Sigmoid colon (tissue), 7 donors: Measurements from ENCODE around the gene MRPS18B. TPM values are rescaled to one million over a fixed set of nuclear protein-coding genes. Genes with fewer than 3 reads are reported as not detected.

ENCODE experiments used
- DNase-seq: peaks from one replicate; pipeline ENCODE4 v3.0.0-alpha.2; 2019
- H3K27ac ChIP-seq, 4 donors: fragments of 200-600 bp; sonication (generic); one replicate each; pipeline ENCODE4 v1.5.1; 2016 to 2019; ENCODE audit warnings: mild to moderate bottlenecking in 1 of 4
- H3K27me3 ChIP-seq, 3 donors: fragments of 200-600 bp; sonication (generic); one replicate each; pipeline ENCODE4 v1.5.1; 2019; ENCODE audit warnings: mild to moderate bottlenecking in 1 of 3
- H3K36me3 ChIP-seq, 4 donors: fragments of 200-600 bp; sonication (generic); one replicate each; pipeline ENCODE4 v1.5.1; 2016 to 2019
- H3K4me1 ChIP-seq, 4 donors: fragments of 200-600 bp; sonication (generic); one replicate each; pipeline ENCODE4 v1.5.1; 2017 to 2019
- H3K4me3 ChIP-seq, 4 donors: fragments of 200-600 bp; sonication (generic); one replicate each; pipeline ENCODE4 v1.5.1; 2017 to 2019; ENCODE audit warnings: mild to moderate bottlenecking in 2 of 4, moderate library complexity in 1 of 4
- H3K9me3 ChIP-seq, 4 donors: fragments of 200-600 bp in 3 of 4; sonication (generic) in 3 of 4; one replicate each; pipeline versions ENCODE4 v1.5.1 to v1.6.1; 2013 to 2019
- EP300 ChIP-seq, 4 donors: sonication (generic); formaldehyde crosslinking; IDR thresholded peaks; one replicate each; pipeline ENCODE4 v1.6.1; 2017; ENCODE audit warnings: antibody characterized with exemption in 4 of 4
- POLR2A ChIP-seq, 2 donors: fragments of 450-650 bp; IDR thresholded peaks; one replicate each; pipeline ENCODE4 v1.6.1; 2016; ENCODE audit warnings: antibody characterized with exemption in 2 of 2, mild to moderate bottlenecking in 2 of 2, moderate library complexity in 2 of 2
- POLR2AphosphoS5 ChIP-seq, 4 donors: sonication (generic); formaldehyde crosslinking; IDR thresholded peaks; one replicate each; pipeline ENCODE4 v1.6.1; 2017; ENCODE audit warnings: antibody characterized with exemption in 4 of 4
- WGBS, 2 donors: extraction: QIAGEN DNeasy Blood & Tissue Kit; methylation state at CpG; one replicate each; pipeline ENCODE4 v1.1.7; 2013; 5-methylcytosine and 5-hydroxymethylcytosine counted together
- intact Hi-C: fragments of 100-400 bp; cut with DNase I; formaldehyde crosslinking; loops from one replicate; pipeline ENCODE4 v1.15.1; 2023
- polyA plus RNA-seq, 3 donors: library from polyadenylated mRNA; stranded (reverse); fragments of 200-250 nt; gene quantifications; one replicate each; pipeline ENCODE4 v1.2.3, GENCODE V29; 2013
- total RNA-seq, 4 donors: library from RNA; depleted of rRNA; stranded (reverse); fragments of >200 nt; gene quantifications; one replicate each; pipeline ENCODE4 v1.1.0, GENCODE V29; 2016
- TF ChIP-seq, protein P1 (sequence below), 4 experiments: fragments of 450-650 bp in 3 of 4; fragments of 200-600 bp in 1 of 4; IDR thresholded peaks; one replicate each; pipeline ENCODE4 v1.5.1; 2016 to 2019; ENCODE audit warnings: antibody characterized with exemption in 4 of 4, mild to moderate bottlenecking in 3 of 4, moderate library complexity in 2 of 4
- donor health status: healthy with polysubstance abuse.
- donor health status: Bipolar disorder and iron deficiency.
- donor health status: healthy.

Gene MRPS18B
- total and polyA plus RNA-seq, 7 donors = 36.3 to 81.2 (median 58.9) TPM

DNA sequence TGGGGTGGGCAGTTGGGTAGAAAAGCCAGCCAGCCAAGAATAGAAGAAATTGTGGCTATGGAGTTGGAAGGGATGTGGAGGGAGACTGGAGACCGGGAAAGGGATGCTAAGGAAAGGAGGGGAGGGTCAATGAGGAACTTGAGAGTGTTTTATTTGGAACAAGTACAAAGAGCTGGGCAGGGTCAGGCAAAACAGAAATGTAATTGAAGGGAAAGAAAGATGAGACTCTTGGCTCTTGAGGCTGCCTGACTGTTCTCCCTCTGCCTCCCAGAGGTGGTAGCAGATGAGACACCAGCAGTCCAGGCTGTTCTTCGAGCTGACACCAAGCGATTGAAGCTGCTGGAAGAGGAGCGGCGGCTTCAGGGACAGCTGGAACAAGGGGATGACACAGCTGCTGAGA, 33.7 kb upstream of the MRPS18B start:
- intact Hi-C loops = no loop called here
- no peak overlapping the region for H3K4me3 ChIP-seq
- no peaks in the 10 kb centered on the region for H3K4me1 ChIP-seq
- H3K27me3 ChIP-seq = no peaks in the 10 kb centered on the region
- H3K27ac ChIP-seq = no peak overlapping the region
- no peaks in the 10 kb centered on the region for H3K9me3 ChIP-seq
- WGBS, 2 donors = 83 to 93% methylated on average over 5 of the region's 5 CpGs
- TF ChIP-seq POLR2A (IDR thresholded peaks at IDR 0.05) = no peak
- TF ChIP-seq, protein P1, sequence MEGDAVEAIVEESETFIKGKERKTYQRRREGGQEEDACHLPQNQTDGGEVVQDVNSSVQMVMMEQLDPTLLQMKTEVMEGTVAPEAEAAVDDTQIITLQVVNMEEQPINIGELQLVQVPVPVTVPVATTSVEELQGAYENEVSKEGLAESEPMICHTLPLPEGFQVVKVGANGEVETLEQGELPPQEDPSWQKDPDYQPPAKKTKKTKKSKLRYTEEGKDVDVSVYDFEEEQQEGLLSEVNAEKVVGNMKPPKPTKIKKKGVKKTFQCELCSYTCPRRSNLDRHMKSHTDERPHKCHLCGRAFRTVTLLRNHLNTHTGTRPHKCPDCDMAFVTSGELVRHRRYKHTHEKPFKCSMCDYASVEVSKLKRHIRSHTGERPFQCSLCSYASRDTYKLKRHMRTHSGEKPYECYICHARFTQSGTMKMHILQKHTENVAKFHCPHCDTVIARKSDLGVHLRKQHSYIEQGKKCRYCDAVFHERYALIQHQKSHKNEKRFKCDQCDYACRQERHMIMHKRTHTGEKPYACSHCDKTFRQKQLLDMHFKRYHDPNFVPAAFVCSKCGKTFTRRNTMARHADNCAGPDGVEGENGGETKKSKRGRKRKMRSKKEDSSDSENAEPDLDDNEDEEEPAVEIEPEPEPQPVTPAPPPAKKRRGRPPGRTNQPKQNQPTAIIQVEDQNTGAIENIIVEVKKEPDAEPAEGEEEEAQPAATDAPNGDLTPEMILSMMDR (IDR thresholded peaks at IDR 0.05) = no peak
- TF ChIP-seq POLR2AphosphoS5 (IDR thresholded peaks at IDR 0.05) = no peak
- TF ChIP-seq EP300 (IDR thresholded peaks at IDR 0.05) = no peak
- DNase-seq = no peak
- H3K36me3 ChIP-seq = peaks cover 60 to 100% (median 91%) of the 10 kb centered on the region in 4 donors

GRCh38 chr6:30589754-30590358, 27.8 kb upstream of the MRPS18B start:
- intact Hi-C loops = no loop called here
- TF ChIP-seq POLR2A (IDR thresholded peaks at IDR 0.05) = no peak
- TF ChIP-seq, protein P1 (IDR thresholded peaks at IDR 0.05) = no peak
- no peak for TF ChIP-seq POLR2AphosphoS5 (IDR thresholded peaks at IDR 0.05)
- no peak for TF ChIP-seq EP300 (IDR thresholded peaks at IDR 0.05)
- Histone ChIP-seq H3K4me3 (no peak overlapping the region), H3K4me1 (no peaks in the 10 kb centered on the region), H3K36me3 (peaks cover 39 to 91% (median 64%) of the 10 kb centered on the region in 4 donors), H3K27me3 (no peaks in the 10 kb centered on the region), H3K9me3 (no peaks in the 10 kb centered on the region), H3K27ac (no peak overlapping the region)
- 93 to 95% methylated on average over 15 of the region's 15 CpGs for WGBS, 2 donors
- no peak for DNase-seq

GRCh38 chr6:30590509-30590908, 27.1 kb upstream of the MRPS18B start:
- Histone ChIP-seq H3K27ac (peak overlapping the region in 3 of 4 donors; percentile 18 to 55 (median 23)), H3K9me3 (no peaks in the 10 kb centered on the region), H3K36me3 (peaks cover 33 to 86% (median 59%) of the 10 kb centered on the region in 4 donors), H3K4me1 (no peaks in the 10 kb centered on the region), H3K4me3 (no peak overlapping the region), H3K27me3 (no peaks in the 10 kb centered on the region)
- TF ChIP-seq EP300 (IDR thresholded peaks at IDR 0.05) = no peak
- TF ChIP-seq POLR2A (IDR thresholded peaks at IDR 0.05) = no peak
- no peak for TF ChIP-seq POLR2AphosphoS5 (IDR thresholded peaks at IDR 0.05)
- TF ChIP-seq, protein P1 (IDR thresholded peaks at IDR 0.05) = no peak
- intact Hi-C loops = no loop called here
- 77 to 90% methylated on average over 8 of the region's 8 CpGs for WGBS, 2 donors
- no peak for DNase-seq

DNA sequence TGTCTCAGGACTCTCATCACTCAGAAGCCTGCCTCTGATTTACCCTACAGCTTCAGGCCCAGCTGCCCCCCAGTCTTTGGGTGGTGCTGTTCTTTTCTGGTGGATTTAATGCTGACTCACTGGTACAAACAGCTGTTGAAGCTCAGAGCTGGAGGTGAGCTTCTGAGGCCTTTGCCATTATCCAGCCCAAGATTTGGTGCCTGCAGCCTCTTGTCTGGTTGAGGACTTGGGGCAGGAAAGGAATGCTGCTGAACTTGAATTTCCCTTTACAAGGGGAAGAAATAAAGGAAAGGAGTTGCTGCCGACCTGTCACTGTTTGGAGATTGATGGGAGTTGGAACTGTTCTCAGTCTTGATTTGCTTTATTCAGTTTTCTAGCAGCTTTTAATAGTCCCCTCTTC, 26.6 kb upstream of the MRPS18B start:
- TF ChIP-seq POLR2AphosphoS5 (IDR thresholded peaks at IDR 0.05) = no peak
- TF ChIP-seq EP300 (IDR thresholded peaks at IDR 0.05) = no peak
- TF ChIP-seq POLR2A (IDR thresholded peaks at IDR 0.05) = no peak
- TF ChIP-seq, protein P1 (IDR thresholded peaks at IDR 0.05) = no peak
- DNase-seq = no peak
- H3K36me3 ChIP-seq = peaks cover 28 to 81% (median 54%) of the 10 kb centered on the region in 4 donors
- intact Hi-C loops = no loop called here
- no peaks in the 10 kb centered on the region for H3K9me3 ChIP-seq
- H3K27me3 ChIP-seq = no peaks in the 10 kb centered on the region
- no peaks in the 10 kb centered on the region for H3K4me1 ChIP-seq
- H3K4me3 ChIP-seq = no peak overlapping the region
- WGBS, 2 donors = 32 to 61% methylated on average over 1 of the region's 1 CpG
- H3K27ac ChIP-seq = peak overlapping the region in 3 of 4 donors; percentile 18 to 55 (median 23)

- H3K4me1 ChIP-seq = no peaks in the 10 kb centered on the region
- 98 to 100% methylated on average over 1 of the region's 1 CpG for WGBS, 2 donors
- H3K36me3 ChIP-seq = peaks cover 15 to 68% (median 41%) of the 10 kb centered on the region in 4 donors
Measured at GRCh38 chr6:30592287-30592686, 25.4 kb upstream of the MRPS18B start.

More at GRCh38 chr6:30592287-30592686, 25.4 kb upstream of the MRPS18B start:
- DNase-seq = no peak
- no peaks in the 10 kb centered on the region for H3K27me3 ChIP-seq
- no peaks in the 10 kb centered on the region for H3K9me3 ChIP-seq
- H3K27ac ChIP-seq = no peak overlapping the region
- intact Hi-C loops = no loop called here
- no peak overlapping the region for H3K4me3 ChIP-seq
- TF ChIP-seq, protein P1 (IDR thresholded peaks at IDR 0.05) = no peak
- TF ChIP-seq POLR2AphosphoS5 (IDR thresholded peaks at IDR 0.05) = no peak
- no peak for TF ChIP-seq POLR2A (IDR thresholded peaks at IDR 0.05)
- no peak for TF ChIP-seq EP300 (IDR thresholded peaks at IDR 0.05)
